ENCODE results near the gene CRNKL1. TPM values are rescaled to one million over a fixed set of nuclear protein-coding genes. Genes with fewer than 3 reads are reported as not detected.

The CRNKL1 gene
- total RNA-seq, 1 donor from 2014 or later, result 21.3 TPM

- ATAC-seq (ENCODE audit: low read depth), result no peak
- intact Hi-C loops (cut with micrococcal nuclease), result no loop called here
- no peaks in the 10 kb centered on the region for H3K36me3 Mint-ChIP-seq (ENCODE audit: low read depth)
- ChIA-PET CTCF (no interaction called here), POLR2A (no interaction called here)
- no peaks in the 10 kb centered on the region for H3K4me1 Mint-ChIP-seq
- H3K9me3 Mint-ChIP-seq, result no peaks in the 10 kb centered on the region
- no peaks in the 10 kb centered on the region for H3K27me3 Mint-ChIP-seq
- no peak for TF ChIP-seq CTCF (IDR thresholded peaks at IDR 0.05)
- H3K4me3 Mint-ChIP-seq, result no peak overlapping the region
- no peak for DNase-seq
- H3K27ac Mint-ChIP-seq, result no peak overlapping the region
Observed at GRCh38 chr20:19986419-19986818, 65.8 kb downstream of the CRNKL1 start.

Other genes with a start within 250 kb of the CRNKL1 start
- gene NAA20, start 35.1 kb downstream of the CRNKL1 start, total RNA-seq, result 44.8 and 47.6 TPM in 2 replicates
- not detected in 2 replicates for gene CFAP61, start 66 bp upstream of the CRNKL1 start, total RNA-seq

All from activated B cell treated with CpG ODN at 0.5 μM for 24 hours (primary cell).